ENCODE measurements around the gene SLC39A9. TPM values are rescaled to one million over a fixed set of nuclear protein-coding genes. Genes with fewer than 3 reads are reported as not detected.

SLC39A9 gene
- total RNA-seq, 3 donors from 2014 or later: 44.0 to 49.6 (median 44.9) TPM

- ATAC-seq (no peak), DNase-seq (no peak)
- peaks cover 1% of the 10 kb centered on the region for H3K27me3 Mint-ChIP-seq (ENCODE audit: low read depth)
- no peaks in the 10 kb centered on the region for H3K36me3 Mint-ChIP-seq (ENCODE audit: insufficient read depth)
- peaks cover 18% of the 10 kb centered on the region for H3K4me1 Mint-ChIP-seq (ENCODE audit: low read depth)
- H3K9me3 Mint-ChIP-seq: no peaks in the 10 kb centered on the region
- no peak overlapping the region for H3K4me3 Mint-ChIP-seq
These were observed 39.5 kb upstream of the SLC39A9 start for GRCh38 chr14:69358966-69359365.

GRCh38 chr14:69360438-69361108 lies 37.9 kb upstream of the SLC39A9 start:
- H3K36me3 Mint-ChIP-seq (ENCODE audit: insufficient read depth): no peaks in the 10 kb centered on the region
- peaks cover 1% of the 10 kb centered on the region for H3K27me3 Mint-ChIP-seq (ENCODE audit: low read depth)
- H3K4me1 Mint-ChIP-seq (ENCODE audit: low read depth): peaks cover 6% of the 10 kb centered on the region
- ATAC-seq: no peak
- no peak overlapping the region for H3K4me3 Mint-ChIP-seq
- DNase-seq: no peak
- H3K9me3 Mint-ChIP-seq: no peaks in the 10 kb centered on the region

- H3K4me3 Mint-ChIP-seq: no peak overlapping the region
- peaks cover 1% of the 10 kb centered on the region for H3K27me3 Mint-ChIP-seq (ENCODE audit: low read depth)
- peaks cover 6% of the 10 kb centered on the region for H3K4me1 Mint-ChIP-seq (ENCODE audit: low read depth)
- no peaks in the 10 kb centered on the region for H3K9me3 Mint-ChIP-seq
- DNase-seq (no peak), ATAC-seq (no peak)
- H3K36me3 Mint-ChIP-seq (ENCODE audit: insufficient read depth): no peaks in the 10 kb centered on the region
These were observed 35.4 kb upstream of the SLC39A9 start for GRCh38 chr14:69363055-69363454.

- Mint-ChIP-seq H3K4me1 (ENCODE audit: low read depth) (peaks cover 2% of the 10 kb centered on the region), H3K27me3 (ENCODE audit: low read depth) (peaks cover 1% of the 10 kb centered on the region), H3K36me3 (ENCODE audit: insufficient read depth) (no peaks in the 10 kb centered on the region), H3K9me3 (no peaks in the 10 kb centered on the region), H3K4me3 (no peak overlapping the region)
- ATAC-seq (no peak), DNase-seq (no peak)
These were observed 34.5 kb upstream of the SLC39A9 start for GRCh38 chr14:69363964-69364363.

GRCh38 chr14:69364378-69364777 lies 34.1 kb upstream of the SLC39A9 start:
- ATAC-seq: no peak
- peaks cover 1% of the 10 kb centered on the region for H3K27me3 Mint-ChIP-seq (ENCODE audit: low read depth)
- no peak overlapping the region for H3K4me3 Mint-ChIP-seq

GRCh38 chr14:69366069-69366468 lies 32.4 kb upstream of the SLC39A9 start:
- DNase-seq: no peak
- no peaks in the 10 kb centered on the region for H3K4me1 Mint-ChIP-seq (ENCODE audit: low read depth)
- no peaks in the 10 kb centered on the region for H3K36me3 Mint-ChIP-seq (ENCODE audit: insufficient read depth)
- H3K27me3 Mint-ChIP-seq (ENCODE audit: low read depth): no peaks in the 10 kb centered on the region
- ATAC-seq: no peak
- H3K9me3 Mint-ChIP-seq: no peaks in the 10 kb centered on the region
- no peak overlapping the region for H3K4me3 Mint-ChIP-seq

More at GRCh38 chr14:69364378-69364777, 34.1 kb upstream of the SLC39A9 start:
- no peaks in the 10 kb centered on the region for H3K36me3 Mint-ChIP-seq (ENCODE audit: insufficient read depth)
- DNase-seq: no peak
- H3K4me1 Mint-ChIP-seq (ENCODE audit: low read depth): no peaks in the 10 kb centered on the region
- no peaks in the 10 kb centered on the region for H3K9me3 Mint-ChIP-seq

- no peaks in the 10 kb centered on the region for H3K9me3 Mint-ChIP-seq
- no peaks in the 10 kb centered on the region for H3K4me1 Mint-ChIP-seq (ENCODE audit: low read depth)
- H3K36me3 Mint-ChIP-seq (ENCODE audit: insufficient read depth): no peaks in the 10 kb centered on the region
- H3K27me3 Mint-ChIP-seq (ENCODE audit: low read depth): no peaks in the 10 kb centered on the region
- ATAC-seq (no peak), DNase-seq (no peak)
- no peak overlapping the region for H3K4me3 Mint-ChIP-seq
These were observed 31.7 kb upstream of the SLC39A9 start for GRCh38 chr14:69366761-69367160.

- H3K36me3 Mint-ChIP-seq (ENCODE audit: insufficient read depth): peaks cover 4% of the 10 kb centered on the region
- no peaks in the 10 kb centered on the region for H3K27me3 Mint-ChIP-seq (ENCODE audit: low read depth)
- no peak overlapping the region for H3K4me3 Mint-ChIP-seq
- H3K9me3 Mint-ChIP-seq: no peaks in the 10 kb centered on the region
- no peak for ATAC-seq
- DNase-seq: no peak
- peaks cover 5% of the 10 kb centered on the region for H3K4me1 Mint-ChIP-seq (ENCODE audit: low read depth)
These were observed 30.1 kb upstream of the SLC39A9 start for GRCh38 chr14:69368381-69368780.

GRCh38 chr14:69370061-69370460 lies 28.4 kb upstream of the SLC39A9 start:
- no peaks in the 10 kb centered on the region for H3K27me3 Mint-ChIP-seq (ENCODE audit: low read depth)
- ATAC-seq (no peak), DNase-seq (no peak)
- H3K9me3 Mint-ChIP-seq: no peaks in the 10 kb centered on the region
- no peak overlapping the region for H3K4me3 Mint-ChIP-seq
- peaks cover 10% of the 10 kb centered on the region for H3K4me1 Mint-ChIP-seq (ENCODE audit: low read depth)
- peaks cover 12% of the 10 kb centered on the region for H3K36me3 Mint-ChIP-seq (ENCODE audit: insufficient read depth)

GRCh38 chr14:69372146-69372545 lies 26.3 kb upstream of the SLC39A9 start:
- peaks cover 10% of the 10 kb centered on the region for H3K4me1 Mint-ChIP-seq (ENCODE audit: low read depth)
- peaks cover 32% of the 10 kb centered on the region for H3K36me3 Mint-ChIP-seq (ENCODE audit: insufficient read depth)
- peaks cover 4% of the 10 kb centered on the region for H3K9me3 Mint-ChIP-seq
- ATAC-seq (no peak), DNase-seq (no peak)
- H3K27me3 Mint-ChIP-seq (ENCODE audit: low read depth): no peaks in the 10 kb centered on the region
- no peak overlapping the region for H3K4me3 Mint-ChIP-seq

- ATAC-seq (peak; percentile 49 to 55), DNase-seq (no peak)
- no peak overlapping the region for H3K4me3 Mint-ChIP-seq
- H3K27me3 Mint-ChIP-seq (ENCODE audit: low read depth): no peaks in the 10 kb centered on the region
- peaks cover 10% of the 10 kb centered on the region for H3K4me1 Mint-ChIP-seq (ENCODE audit: low read depth)
- peaks cover 34% of the 10 kb centered on the region for H3K36me3 Mint-ChIP-seq (ENCODE audit: insufficient read depth)
- peaks cover 4% of the 10 kb centered on the region for H3K9me3 Mint-ChIP-seq
These were observed 25.4 kb upstream of the SLC39A9 start for GRCh38 chr14:69373104-69373503.

- Mint-ChIP-seq H3K27me3 (ENCODE audit: low read depth) (no peaks in the 10 kb centered on the region), H3K36me3 (ENCODE audit: insufficient read depth) (peaks cover 39% of the 10 kb centered on the region), H3K9me3 (peaks cover 4% of the 10 kb centered on the region), H3K4me1 (ENCODE audit: low read depth) (peaks cover 10% of the 10 kb centered on the region), H3K4me3 (no peak overlapping the region)
- DNase-seq (no peak), ATAC-seq (no peak)
These were observed 24.3 kb upstream of the SLC39A9 start for GRCh38 chr14:69374235-69374634.

GRCh38 chr14:69375182-69375581 lies 23.3 kb upstream of the SLC39A9 start:
- ATAC-seq (no peak), DNase-seq (no peak)
- no peak overlapping the region for H3K4me3 Mint-ChIP-seq
- H3K4me1 Mint-ChIP-seq (ENCODE audit: low read depth): peaks cover 10% of the 10 kb centered on the region
- H3K36me3 Mint-ChIP-seq (ENCODE audit: insufficient read depth): peaks cover 48% of the 10 kb centered on the region
- peaks cover 4% of the 10 kb centered on the region for H3K9me3 Mint-ChIP-seq
- H3K27me3 Mint-ChIP-seq (ENCODE audit: low read depth): no peaks in the 10 kb centered on the region

GRCh38 chr14:69375722-69376121 lies 22.8 kb upstream of the SLC39A9 start:
- Mint-ChIP-seq H3K36me3 (ENCODE audit: insufficient read depth) (peaks cover 53% of the 10 kb centered on the region), H3K27me3 (ENCODE audit: low read depth) (no peaks in the 10 kb centered on the region), H3K4me1 (ENCODE audit: low read depth) (peaks cover 10% of the 10 kb centered on the region), H3K9me3 (peaks cover 4% of the 10 kb centered on the region), H3K4me3 (no peak overlapping the region)
- ATAC-seq (no peak), DNase-seq (no peak)

GRCh38 chr14:69376439-69376838 lies 22.1 kb upstream of the SLC39A9 start:
- Mint-ChIP-seq H3K27me3 (ENCODE audit: low read depth) (no peaks in the 10 kb centered on the region), H3K4me1 (ENCODE audit: low read depth) (peaks cover 10% of the 10 kb centered on the region), H3K36me3 (ENCODE audit: insufficient read depth) (peaks cover 53% of the 10 kb centered on the region)

More at GRCh38 chr14:69376439-69376838, 22.1 kb upstream of the SLC39A9 start:
- H3K4me3 Mint-ChIP-seq: no peak overlapping the region
- no peak for ATAC-seq
- peaks cover 4% of the 10 kb centered on the region for H3K9me3 Mint-ChIP-seq
- no peak for DNase-seq

Data from activated T-cell treated with anti-CD3 and anti-CD28 coated beads, Interleukin-2, amount 50 U/mL, for 4 hours (primary cell).